H9 (cell line): Measurements from ENCODE around the gene UPK2. TPM values are rescaled to one million over a fixed set of nuclear protein-coding genes. Genes with fewer than 3 reads are reported as not detected.

ENCODE experiments used
- DNase-seq: peaks from one replicate; pipeline ENCODE4 v3.0.0-alpha.2; 2017
- H2AFZ ChIP-seq: one replicate; pipeline ENCODE4 v1.6.1; 2013; ENCODE audit warnings: mild to moderate bottlenecking, low read length, control low read depth, moderate library complexity
- H2AK5ac ChIP-seq: 2 replicates; pipeline ENCODE4 v1.6.1; 2013; ENCODE audit warnings: low read length, control low read depth, mixed read lengths; ENCODE audit not compliant: insufficient read length
- H2BK120ac ChIP-seq: one replicate; pipeline ENCODE4 v1.6.1; 2013; ENCODE audit warnings: low read depth, mild to moderate bottlenecking, low read length, control low read depth, inconsistent platforms; ENCODE audit not compliant: poor library complexity, severe bottlenecking
- H2BK12ac ChIP-seq: 2 replicates; pipeline ENCODE4 v1.6.1; 2013; ENCODE audit warnings: low read length, control low read depth, mixed read lengths, low read depth; ENCODE audit not compliant: insufficient read length
- H2BK15ac ChIP-seq: 2 replicates; pipeline ENCODE4 v1.6.1; 2013; ENCODE audit warnings: low read depth, low read length, control low read depth
- H2BK20ac ChIP-seq: one replicate; pipeline ENCODE4 v1.6.1; 2013; ENCODE audit warnings: low read depth, mild to moderate bottlenecking, low read length, control low read depth, inconsistent platforms; ENCODE audit not compliant: poor library complexity, severe bottlenecking
- H2BK5ac ChIP-seq: 2 replicates; pipeline ENCODE4 v1.6.1; 2013; ENCODE audit warnings: low read length, control low read depth, mixed read lengths; ENCODE audit not compliant: insufficient read length
- H3K14ac ChIP-seq: 2 replicates; pipeline ENCODE4 v1.6.1; 2013; ENCODE audit warnings: low read length, control low read depth; ENCODE audit not compliant: insufficient read depth
- H3K18ac ChIP-seq: 2 replicates; pipeline ENCODE4 v1.6.1; 2013; ENCODE audit warnings: low read depth, mild to moderate bottlenecking, mixed read lengths, low read length, control low read depth; ENCODE audit not compliant: insufficient read length
- H3K23ac ChIP-seq: 2 replicates; pipeline ENCODE4 v1.6.1; 2013; ENCODE audit warnings: low read length, control low read depth, mixed read lengths, low read depth; ENCODE audit not compliant: insufficient read length
- H3K23me2 ChIP-seq: 2 replicates; pipeline ENCODE4 v1.6.1; 2013; ENCODE audit warnings: low read depth, mild to moderate bottlenecking, mixed read lengths, low read length, control low read depth; ENCODE audit not compliant: insufficient read length, poor library complexity, severe bottlenecking
- H3K27ac ChIP-seq: 2 replicates; pipeline ENCODE4 v1.5.1; 2013; ENCODE audit warnings: low read length, control low read depth, mixed read lengths, low read depth; ENCODE audit not compliant: insufficient read length
- H3K27me3 ChIP-seq: 2 replicates; pipeline ENCODE4 v1.6.1; 2013; ENCODE audit warnings: low read length, control low read depth, inconsistent platforms; ENCODE audit not compliant: insufficient read depth
- H3K4ac ChIP-seq: 2 replicates; pipeline ENCODE4 v1.6.1; 2013; ENCODE audit warnings: low read depth, mild to moderate bottlenecking, control low read depth, inconsistent platforms, low read length, moderate library complexity
- H3K4me1 ChIP-seq: 2 replicates; pipeline ENCODE4 v1.6.1; 2013; ENCODE audit warnings: low read length, control low read depth, inconsistent platforms; ENCODE audit not compliant: insufficient read depth
- H3K4me2 ChIP-seq: 2 replicates; pipeline ENCODE4 v1.6.1; 2013; ENCODE audit warnings: low read length, control low read depth, mixed read lengths; ENCODE audit not compliant: insufficient read length, insufficient read depth
- H3K56ac ChIP-seq: 2 replicates; pipeline ENCODE4 v1.6.1; 2013; ENCODE audit warnings: low read depth, mild to moderate bottlenecking, mixed read lengths, low read length, control low read depth; ENCODE audit not compliant: insufficient read length
- H3K79me1 ChIP-seq: 2 replicates; pipeline ENCODE4 v1.6.1; 2013; ENCODE audit warnings: low read depth, mild to moderate bottlenecking, moderate library complexity, low read length, control low read depth, inconsistent platforms; ENCODE audit not compliant: insufficient read depth, poor library complexity, severe bottlenecking
- H3K79me2 ChIP-seq: 2 replicates; pipeline ENCODE4 v1.6.1; 2013; ENCODE audit warnings: low read length, control low read depth, inconsistent platforms; ENCODE audit not compliant: insufficient read depth
- H3K9ac ChIP-seq: 2 replicates; pipeline ENCODE4 v1.6.1; 2013; ENCODE audit warnings: low read length, control low read depth, mixed read lengths; ENCODE audit not compliant: insufficient read length; ENCODE audit errors: extremely low read depth
- H3K9me3 ChIP-seq: one replicate; pipeline ENCODE4 v1.6.1; 2013; ENCODE audit warnings: low read depth, low read length, inconsistent platforms; ENCODE audit not compliant: control insufficient read depth
- H3T11ph ChIP-seq: one replicate; pipeline ENCODE4 v1.6.1; 2013; ENCODE audit warnings: mild to moderate bottlenecking, low read length, control low read depth, inconsistent platforms
- H4K20me1 ChIP-seq: one replicate; pipeline ENCODE4 v1.6.1; 2013; ENCODE audit not compliant: control insufficient read depth, insufficient read length, insufficient read depth
- H4K5ac ChIP-seq: 2 replicates; pipeline ENCODE4 v1.6.1; 2013; ENCODE audit warnings: low read depth, mild to moderate bottlenecking, mixed read lengths, low read length, control low read depth; ENCODE audit not compliant: insufficient read length
- H4K8ac ChIP-seq: replicated peaks from 2 replicates; pipeline ENCODE4 v1.6.1; 2013; ENCODE audit warnings: low read length, control low read depth, mixed read lengths, low read depth; ENCODE audit not compliant: insufficient read length
- H4K91ac ChIP-seq: 2 replicates; pipeline ENCODE4 v1.6.1; 2013; ENCODE audit warnings: low read depth, mild to moderate bottlenecking, moderate library complexity, mixed read lengths, low read length, control low read depth; ENCODE audit not compliant: insufficient read length
- H3K27ac Mint-ChIP-seq, 3 experiments: 2 replicates in 2 of 3; 3 replicates in 1 of 3; pipeline ENCODE4 v1.8.0; 2020 to 2021; ENCODE audit warnings: mixed read lengths in 3 of 3, mild to moderate bottlenecking in 1 of 3, moderate library complexity in 1 of 3
- H3K27me3 Mint-ChIP-seq: 2 replicates; pipeline ENCODE4 v1.8.0; 2021; ENCODE audit warnings: low read depth, mild to moderate bottlenecking, moderate library complexity, mixed read lengths
- H3K36me3 Mint-ChIP-seq, 3 experiments: 2 replicates in 2 of 3; 3 replicates in 1 of 3; pipeline ENCODE4 v1.8.0; 2020 to 2021; ENCODE audit warnings: low read depth in 3 of 3, mixed read lengths in 3 of 3; ENCODE audit not compliant: insufficient read depth in 1 of 3
- H3K4me1 Mint-ChIP-seq, 2 experiments: 2 replicates each; pipeline ENCODE4 v1.8.0; 2020; ENCODE audit warnings: mixed read lengths in 2 of 2
- H3K4me3 Mint-ChIP-seq, 2 experiments: 2 replicates in 1 of 2; 3 replicates in 1 of 2; pipeline ENCODE4 v1.8.0; 2020 to 2021; ENCODE audit warnings: mild to moderate bottlenecking in 2 of 2, mixed read lengths in 2 of 2, moderate library complexity in 1 of 2
- H3K9me3 Mint-ChIP-seq, 2 experiments: 2 replicates in 1 of 2; 3 replicates in 1 of 2; pipeline ENCODE4 v1.8.0; 2020; ENCODE audit warnings: mild to moderate bottlenecking in 2 of 2, mixed read lengths in 2 of 2, moderate library complexity in 1 of 2
- CTCF ChIP-seq: fragments of 200-600 bp; sonication (generic); conservative IDR thresholded peaks from 3 replicates; pipeline ENCODE4 v1.8.0; 2021; ENCODE audit warnings: antibody characterized with exemption, mild to moderate bottlenecking
- total RNA-seq: library from RNA; stranded (reverse); gene quantifications from 2 replicates; pipeline ENCODE4 v1.2.1, GENCODE V29; 2021

Gene UPK2
- total RNA-seq, 1 experiment from 2014 or later: 0.33 TPM

- Histone ChIP-seq H2BK15ac (no peak overlapping the region), H3K27me3 (peaks cover 2% of the 10 kb centered on the region; the same call in 1 of the 2 replicates), H2BK120ac (no peak overlapping the region), H3K4me1 (peaks cover 5% of the 10 kb centered on the region; the same call in 1 of the 2 replicates), H3K14ac (no peak overlapping the region), H2AK5ac (no peak overlapping the region), H4K8ac (no peak overlapping the region), H3K79me1 (no peaks in the 10 kb centered on the region), H3K4me2 (no peak overlapping the region), H3K4ac (no peak overlapping the region), H4K20me1 (no peaks in the 10 kb centered on the region), H3K18ac (no peak overlapping the region), H4K5ac (no peak overlapping the region), H3T11ph (no peak overlapping the region), H2BK5ac (no peak overlapping the region), H3K23me2 (peaks cover 13% of the 10 kb centered on the region), H3K56ac (no peak overlapping the region), H2BK20ac (no peak overlapping the region), H4K91ac (no peak overlapping the region), H3K27ac (no peak overlapping the region), H3K9me3 (no peaks in the 10 kb centered on the region), H3K23ac (no peak overlapping the region), H3K9ac (no peak overlapping the region), H2AFZ (no peak overlapping the region), H3K79me2 (no peaks in the 10 kb centered on the region), H2BK12ac (no peak overlapping the region)
- H3K36me3 Mint-ChIP-seq: no peaks in the 10 kb centered on the region
- H3K27ac Mint-ChIP-seq: peak overlapping the region in 1 of 3 experiments; percentile 27; a peak in 1 of 7 replicates
- H3K9me3 Mint-ChIP-seq: no peaks in the 10 kb centered on the region
- TF ChIP-seq CTCF: no peak
- DNase-seq: no peak
- peaks cover 28 to 30% of the 10 kb centered on the region in 2 experiments for H3K4me1 Mint-ChIP-seq
- H3K4me3 Mint-ChIP-seq: no peak overlapping the region; a peak in 1 of 5 replicates
- H3K27me3 Mint-ChIP-seq: peaks cover 31% of the 10 kb centered on the region
These were observed 24.5 kb upstream of the UPK2 start for GRCh38 chr11:118931571-118931970.
